Measurements from ENCODE around the gene CCNF.

The CCNF gene

DNA sequence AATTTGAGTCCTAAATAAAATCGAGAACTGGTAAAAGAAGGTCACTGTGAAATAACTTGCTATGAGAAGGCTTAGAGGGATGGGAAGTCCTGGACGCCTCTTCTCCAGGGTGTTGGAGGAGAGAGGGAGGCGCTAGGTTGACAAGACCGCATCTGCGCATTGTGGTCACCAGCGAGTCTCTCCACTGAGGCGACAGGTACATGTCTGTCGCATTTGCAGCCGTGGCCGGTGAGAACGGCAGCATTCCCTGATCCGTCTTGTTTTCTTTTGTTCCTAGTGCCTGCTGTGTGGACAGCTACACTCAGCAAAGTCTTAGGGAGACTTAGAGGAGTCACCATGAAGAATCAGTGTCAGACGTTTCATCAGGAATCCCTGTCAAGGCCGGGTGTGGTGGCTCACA lies 76.4 kb downstream of the CCNF start:
- Histone ChIP-seq H2AFZ (ENCODE audit: low read depth, low read length) (no peak overlapping the region), H3K27me3 (ENCODE audit: insufficient read depth, low read length) (no peaks in the 10 kb centered on the region), H3K36me3 (ENCODE audit: insufficient read depth, low read length) (no peaks in the 10 kb centered on the region), H3K4me1 (ENCODE audit: insufficient read depth, low read length) (peaks cover 18% of the 10 kb centered on the region), H3K9me3 (ENCODE audit: low read length) (no peaks in the 10 kb centered on the region), H3K4me3 (ENCODE audit: low read length) (no peak overlapping the region)

DNA sequence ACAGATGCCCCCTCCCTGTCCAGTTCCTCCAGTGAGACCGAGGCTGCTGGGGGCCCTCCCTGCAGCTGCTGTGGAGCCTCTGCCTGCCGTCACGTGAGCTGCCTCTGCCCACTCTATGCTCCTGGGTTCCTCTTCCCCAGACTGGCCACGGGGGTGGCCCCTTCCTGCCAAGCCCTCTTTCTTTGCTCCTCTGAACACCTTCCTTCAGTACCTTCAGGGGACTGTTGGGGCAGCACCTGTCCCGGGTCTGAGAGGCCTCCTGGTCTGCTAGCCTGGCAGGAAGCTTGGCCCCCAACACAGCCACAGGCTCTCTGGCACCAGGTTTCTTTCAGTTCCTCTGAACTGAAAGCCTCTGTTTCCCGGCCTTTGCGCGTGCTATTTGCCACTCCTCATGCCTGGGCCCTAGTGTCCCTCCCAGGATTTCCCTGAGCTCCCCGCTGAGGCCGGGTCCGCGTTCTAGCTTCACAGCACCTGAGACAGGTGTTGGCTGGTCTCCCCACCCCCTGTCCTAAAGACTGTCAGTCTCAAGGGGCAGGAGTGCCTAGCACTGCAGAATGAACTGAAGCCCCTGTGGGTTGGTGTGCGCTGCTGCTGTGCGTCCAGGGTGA lies 77.9 kb downstream of the CCNF start:
- Histone ChIP-seq H3K36me3 (ENCODE audit: insufficient read depth, low read length) (no peaks in the 10 kb centered on the region), H3K9me3 (ENCODE audit: low read length) (no peaks in the 10 kb centered on the region), H3K4me3 (ENCODE audit: low read length) (no peak overlapping the region), H2AFZ (ENCODE audit: low read depth, low read length) (no peak overlapping the region), H3K27me3 (ENCODE audit: insufficient read depth, low read length) (no peaks in the 10 kb centered on the region), H3K4me1 (ENCODE audit: insufficient read depth, low read length) (peaks cover 6% of the 10 kb centered on the region)

DNA sequence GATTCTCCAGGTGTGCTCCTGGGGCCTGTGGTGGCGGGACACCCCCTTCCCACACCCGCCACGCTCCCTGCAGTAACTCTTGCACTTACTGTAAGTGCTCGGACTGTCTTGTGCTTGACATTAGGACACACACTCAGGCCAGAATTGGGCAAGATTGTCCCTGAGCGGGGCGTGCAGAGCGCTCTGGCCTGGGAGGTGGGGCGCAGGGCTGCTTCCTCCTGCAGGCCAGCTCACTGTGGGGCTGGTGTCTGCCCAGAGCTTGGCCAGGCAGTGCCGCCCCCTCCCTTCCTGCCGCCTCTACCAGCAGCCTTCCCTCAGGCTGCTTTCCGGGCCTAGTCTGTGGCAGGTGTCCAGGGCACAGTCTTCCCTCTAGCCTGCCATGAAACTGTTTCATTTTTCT lies 78.4 kb downstream of the CCNF start:
- no peak overlapping the region for H3K4me3 ChIP-seq (ENCODE audit: low read length)

More for the DNA sequence above, 78.4 kb downstream of the CCNF start:
- Histone ChIP-seq H3K36me3 (ENCODE audit: insufficient read depth, low read length) (no peaks in the 10 kb centered on the region), H3K27me3 (ENCODE audit: insufficient read depth, low read length) (no peaks in the 10 kb centered on the region), H3K9me3 (ENCODE audit: low read length) (no peaks in the 10 kb centered on the region), H3K4me1 (ENCODE audit: insufficient read depth, low read length) (peaks cover 7% of the 10 kb centered on the region), H2AFZ (ENCODE audit: low read depth, low read length) (no peak overlapping the region)
